A673 (cell line): ENCODE measurements around the gene RAB38. TPM values are rescaled to one million over a fixed set of nuclear protein-coding genes. Genes with fewer than 3 reads are reported as not detected.
A peak's percentile ranks its signal among the peaks of the same experiment; 100 is the strongest.

Experiments used
- BruUV-seq: library from RNA; stranded (reverse); fragments of 400-500 nt; replicated peaks from 2 replicates; lab custom pipeline; 2021; lab: Mats Ljungman, UMichigan
- CTCF ChIA-PET: fragments of 300-600 bp; sonication (Branson Sonifier 250); formaldehyde crosslinking; loops from one replicate; lab custom pipeline; 2022; ENCODE audit warnings: antibody characterized with exemption; lab: Charles Lee
- POLR2A ChIA-PET: fragments of 300-600 bp; sonication (Branson Sonifier 250); formaldehyde crosslinking; loops from one replicate; lab custom pipeline; 2022; ENCODE audit warnings: antibody characterized with exemption; ENCODE audit not compliant: low non-redundant PET; lab: Charles Lee
- DNase-seq: peaks from one replicate; pipeline ENCODE4 v3.0.0-alpha.2; 2015; ENCODE audit warnings: low spot score
- H3K27ac ChIP-seq: fragments of 200-600 bp; sonication (generic); 2 replicates; pipeline ENCODE4 v1.5.1; 2016; ENCODE audit warnings: mixed run types, low read depth, mild to moderate bottlenecking, mixed read lengths, antibody characterized with exemption, low read length; ENCODE audit not compliant: poor library complexity, severe bottlenecking
- H3K27me3 ChIP-seq: fragments of 200-600 bp; sonication (generic); replicated peaks from 2 replicates; pipeline ENCODE4 v1.6.1; 2017; ENCODE audit warnings: mixed run types, low read depth, mild to moderate bottlenecking, mixed read lengths, antibody characterized with exemption, low read length; ENCODE audit not compliant: insufficient read depth, poor library complexity
- H3K36me3 ChIP-seq: fragments of 200-600 bp; sonication (generic); 2 replicates; pipeline ENCODE4 v1.6.1; 2016; ENCODE audit warnings: mixed run types, mild to moderate bottlenecking, mixed read lengths, antibody characterized with exemption, low read length; ENCODE audit not compliant: insufficient read depth, poor library complexity, severe bottlenecking
- H3K4me1 ChIP-seq: fragments of 200-600 bp; sonication (generic); 2 replicates; pipeline ENCODE4 v1.6.1; 2017; ENCODE audit warnings: mixed run types, mild to moderate bottlenecking, mixed read lengths, antibody characterized with exemption, low read length; ENCODE audit not compliant: insufficient read depth, poor library complexity, severe bottlenecking
- H3K4me3 ChIP-seq: fragments of 200-600 bp; sonication (generic); 2 replicates; pipeline ENCODE4 v1.5.1; 2016; ENCODE audit warnings: low read depth, mixed run types, mild to moderate bottlenecking, mixed read lengths, low read length; ENCODE audit not compliant: poor library complexity, severe bottlenecking
- H3K9me3 ChIP-seq: fragments of 200-600 bp; sonication (generic); 2 replicates; pipeline ENCODE4 v1.6.1; 2016; ENCODE audit warnings: mixed run types, low read depth, mild to moderate bottlenecking, mixed read lengths, antibody characterized with exemption, low read length; ENCODE audit not compliant: poor library complexity, severe bottlenecking
- CTCF ChIP-seq: fragments of 300-800, 200-600 bp; sonication (generic); conservative IDR thresholded peaks from 2 replicates; pipeline ENCODE4 v1.5.1; 2017; ENCODE audit warnings: low read depth, mild to moderate bottlenecking, antibody characterized with exemption, low read length, moderate library complexity, mixed read lengths
- EZH2 ChIP-seq: fragments of 200-600 bp; sonication (generic); IDR thresholded peaks from 2 replicates; pipeline ENCODE4 v1.6.1; 2017; ENCODE audit warnings: borderline replicate concordance, low read depth, mild to moderate bottlenecking, mixed read lengths, antibody characterized with exemption, low read length; ENCODE audit not compliant: poor library complexity, severe bottlenecking
- intact Hi-C: fragments of 100-400 bp; cut with micrococcal nuclease; formaldehyde crosslinking; loops from one replicate; pipeline ENCODE4 v1.10.0; 2022; ENCODE audit not compliant: unreplicated experiment
- total RNA-seq: library from RNA; stranded (reverse); gene quantifications from 2 replicates; pipeline ENCODE4 v1.2.3, GENCODE V29; 2021

Gene RAB38
- total RNA-seq, 1 experiment from 2014 or later, result 1.6 TPM

GRCh38 chr11:88104408-88104807 lies 70.8 kb downstream of the RAB38 start:
- Histone ChIP-seq H3K27me3 (peaks cover 17% of the 10 kb centered on the region), H3K36me3 (no peaks in the 10 kb centered on the region), H3K27ac (no peak overlapping the region), H3K4me1 (no peaks in the 10 kb centered on the region), H3K9me3 (no peaks in the 10 kb centered on the region), H3K4me3 (no peak overlapping the region)
- CTCF ChIA-PET, result interaction anchor here (0.9 to 1.0 kb wide), 2 partner anchors 448 kb away, joined by 3 to 5 read pairs; no protein-coding TSS in a partner anchor
- POLR2A ChIA-PET, result no interaction called here
- no peak for DNase-seq
- intact Hi-C loops, result no loop called here
- no TSS peak for BruUV-seq
- TF ChIP-seq EZH2 (no peak), CTCF (no peak)

- no peak for TF ChIP-seq EZH2
- TF ChIP-seq CTCF, result peak; percentile 94
- intact Hi-C loops, result loop anchor here (1.0 kb wide), 1 partner anchor 441 kb away; no protein-coding TSS in a partner anchor
- DNase-seq, result peak; percentile 92
- no TSS peak for BruUV-seq
- H3K27me3 ChIP-seq, result peaks cover 19% of the 10 kb centered on the region
- H3K36me3 ChIP-seq, result no peaks in the 10 kb centered on the region
- H3K27ac ChIP-seq, result no peak overlapping the region
- no peak overlapping the region for H3K4me3 ChIP-seq
- ChIA-PET POLR2A (no interaction called here), CTCF (interaction anchor here (0.9 to 1.0 kb wide), 3 partner anchors 441 to 449 kb away, joined by 3 to 5 read pairs (median 3); no protein-coding TSS in a partner anchor)
- no peaks in the 10 kb centered on the region for H3K4me1 ChIP-seq
- H3K9me3 ChIP-seq, result no peaks in the 10 kb centered on the region
These were observed 71.7 kb downstream of the RAB38 start for GRCh38 chr11:88103337-88104206.

- H3K36me3 ChIP-seq, result no peaks in the 10 kb centered on the region
- intact Hi-C loops, result no loop called here
- ChIA-PET CTCF (no interaction called here), POLR2A (no interaction called here)
- no peak overlapping the region for H3K4me3 ChIP-seq
- H3K27me3 ChIP-seq, result peaks cover 24% of the 10 kb centered on the region
- no peaks in the 10 kb centered on the region for H3K4me1 ChIP-seq
- peak; percentile 10 for DNase-seq
- no peak overlapping the region for H3K27ac ChIP-seq
- BruUV-seq, result no TSS peak
- TF ChIP-seq EZH2, result no peak
- no peak for TF ChIP-seq CTCF
- H3K9me3 ChIP-seq, result no peaks in the 10 kb centered on the region
These were observed 72.7 kb downstream of the RAB38 start for GRCh38 chr11:88102598-88102934.
